HCT116 (cell line): Measurements from ENCODE around the gene ADAMTS6. TPM values are rescaled to one million over a fixed set of nuclear protein-coding genes. Genes with fewer than 3 reads are reported as not detected.

Source experiments
- ATAC-seq: fragments of 200-7000 bp; cut with Tn5 transposase; 2 replicates; pipeline ENCODE4 v1.9.1; 2020; ENCODE audit warnings: mild to moderate bottlenecking, moderate library complexity
- BruUV-seq: library from RNA; stranded (reverse); fragments of 400-500 nt; replicated peaks from 2 replicates; lab custom pipeline; 2021; lab: Mats Ljungman, UMichigan
- CTCF ChIA-PET: fragments of 300-600 bp; sonication (Branson Sonifier 250); formaldehyde crosslinking; loops from one replicate; lab custom pipeline; 2021; ENCODE audit warnings: antibody characterized with exemption; lab: Charles Lee
- POLR2A ChIA-PET: fragments of 300-600, 350-600 bp; sonication (Branson Sonifier 250); formaldehyde crosslinking; loops from one replicate; lab custom pipeline; 2021; ENCODE audit warnings: antibody characterized with exemption; lab: Charles Lee
- RAD21 ChIA-PET, 2 experiments: fragments of 300-600 bp; sonication (Branson Sonifier 250); formaldehyde crosslinking; loops; one replicate each; lab custom pipeline; 2023; ENCODE audit warnings: low total read pairs in 2 of 2; ENCODE audit not compliant: uncharacterized antibody in 2 of 2, unreplicated experiment in 2 of 2, low non-redundant PET in 1 of 2; lab: Charles Lee
- DNase-seq: peaks from one replicate; pipeline ENCODE4 v3.0.0-alpha.2; 2010; ENCODE audit warnings: low read depth, low spot score
- H2AFZ ChIP-seq: fragments of 200-600 bp; shearing (Covaris generic), sonication (generic); 2 replicates; pipeline ENCODE4 v1.6.1; 2017; ENCODE audit warnings: low read depth, mixed run types, mixed read lengths, antibody characterized with exemption, low read length; ENCODE audit not compliant: poor library complexity, severe bottlenecking
- H3K27ac ChIP-seq: 2 replicates; pipeline ENCODE4 v1.5.1; 2012; ENCODE audit warnings: low read depth, low read length
- H3K27me3 ChIP-seq: fragments of 200-600 bp; sonication (generic); 2 replicates; pipeline ENCODE4 v1.6.1; 2016; ENCODE audit warnings: mixed run types, low read length, mixed read lengths; ENCODE audit not compliant: insufficient read depth
- H3K36me3 ChIP-seq, 2 experiments: fragments of 200-500 bp in 1 of 2; fragments of 200-600 bp in 1 of 2; sonication (Bioruptor generic) in 1 of 2; sonication (generic) in 1 of 2; 2 replicates each; pipeline versions ENCODE4 v1.5.1 to v1.6.1; 2014 to 2016; ENCODE audit warnings: low read length in 2 of 2, inconsistent platforms in 1 of 2, mixed read lengths in 1 of 2, mixed run types in 1 of 2; ENCODE audit not compliant: insufficient read depth in 2 of 2, control insufficient read depth in 1 of 2
- H3K4me1 ChIP-seq, 2 experiments: fragments of 200-600 bp in 1 of 2; sonication (generic) in 1 of 2; 2 replicates each; pipeline versions ENCODE4 v1.5.1 to v1.6.1; 2012 to 2017; ENCODE audit warnings: low read length in 2 of 2, inconsistent platforms in 1 of 2, mild to moderate bottlenecking in 1 of 2, mixed read lengths in 1 of 2, mixed run types in 1 of 2, moderate library complexity in 1 of 2; ENCODE audit not compliant: insufficient read depth in 2 of 2, control insufficient read depth in 1 of 2
- H3K4me2 ChIP-seq: fragments of 200-600 bp; sonication (generic); 2 replicates; pipeline ENCODE4 v1.6.1; 2017; ENCODE audit warnings: mixed run types, low read length, mixed read lengths
- H3K4me3 ChIP-seq, 2 experiments: fragments of 200-600 bp in 1 of 2; sonication (generic) in 1 of 2; replicated peaks in 1 of 2; 2 replicates each; pipeline ENCODE4 v1.5.1; 2011 to 2016; ENCODE audit warnings: low read length in 2 of 2, control low read depth in 1 of 2, low read depth in 1 of 2, mild to moderate bottlenecking in 1 of 2, mixed read lengths in 1 of 2, mixed run types in 1 of 2
- H3K79me2 ChIP-seq: fragments of 200-600 bp; sonication (generic); 2 replicates; pipeline ENCODE4 v1.6.1; 2017; ENCODE audit warnings: mild to moderate bottlenecking, mixed run types, low read length, moderate library complexity, mixed read lengths; ENCODE audit not compliant: insufficient read depth
- H3K9ac ChIP-seq: fragments of 200-600 bp; sonication (generic); 2 replicates; pipeline ENCODE4 v1.6.1; 2016; ENCODE audit warnings: low read length, mixed read lengths
- H3K9me2 ChIP-seq: fragments of 200-600 bp; sonication (generic), shearing (Covaris generic); 2 replicates; pipeline ENCODE4 v1.6.1; 2017; ENCODE audit warnings: mixed run types, mild to moderate bottlenecking, moderate library complexity; ENCODE audit not compliant: insufficient read depth
- H3K9me3 ChIP-seq, 2 experiments: fragments of 200-500 bp in 1 of 2; fragments of 200-600 bp in 1 of 2; sonication (Bioruptor generic) in 1 of 2; sonication (generic) in 1 of 2; 2 replicates each; pipeline ENCODE4 v1.6.1; 2014 to 2017; ENCODE audit warnings: low read length in 2 of 2, mixed read lengths in 2 of 2, inconsistent platforms in 1 of 2, low read depth in 1 of 2, mild to moderate bottlenecking in 1 of 2, mixed run types in 1 of 2, moderate library complexity in 1 of 2; ENCODE audit not compliant: control insufficient read depth in 1 of 2, insufficient read depth in 1 of 2
- H4K20me1 ChIP-seq: fragments of 200-600 bp; sonication (generic), shearing (Covaris generic); 2 replicates; pipeline ENCODE4 v1.6.1; 2017; ENCODE audit warnings: mixed run types, mild to moderate bottlenecking, moderate library complexity; ENCODE audit not compliant: insufficient read depth
- CBX3 ChIP-seq: IDR thresholded peaks from 2 replicates; pipeline ENCODE4 v1.6.1; 2012; ENCODE audit warnings: low read depth
- CEBPB ChIP-seq: IDR thresholded peaks from 2 replicates; pipeline ENCODE4 v1.6.1; 2012; ENCODE audit warnings: low read depth
- EGR1 ChIP-seq: IDR thresholded peaks from 2 replicates; pipeline ENCODE4 v1.6.1; 2012; ENCODE audit warnings: low read depth
- ELF1 ChIP-seq: IDR thresholded peaks from 2 replicates; pipeline ENCODE4 v1.6.1; 2012; ENCODE audit warnings: low read depth, borderline replicate concordance
- EZH2phosphoT487 ChIP-seq: fragments of 200-600 bp; IDR thresholded peaks from 2 replicates; pipeline ENCODE4 v1.6.1; 2018; ENCODE audit warnings: antibody characterized with exemption, borderline replicate concordance
- FOSL1 ChIP-seq: IDR thresholded peaks from 2 replicates; pipeline ENCODE4 v1.6.1; 2012; ENCODE audit warnings: low read depth
- JUND ChIP-seq: IDR thresholded peaks from 2 replicates; pipeline ENCODE4 v1.6.1; 2012
- POLR2AphosphoS5 ChIP-seq: IDR thresholded peaks from 2 replicates; pipeline ENCODE4 v1.6.1; 2011; ENCODE audit warnings: mild to moderate bottlenecking, low read depth, low read length, moderate library complexity
- RAD21 ChIP-seq: IDR thresholded peaks from 2 replicates; pipeline ENCODE4 v1.6.1; 2012; ENCODE audit warnings: low read depth, mild to moderate bottlenecking
- SIN3A ChIP-seq: IDR thresholded peaks from 2 replicates; pipeline ENCODE4 v1.6.1; 2012; ENCODE audit warnings: low read depth
- SP1 ChIP-seq: IDR thresholded peaks from 2 replicates; pipeline ENCODE4 v1.6.1; 2012; ENCODE audit warnings: low read depth
- SRF ChIP-seq: IDR thresholded peaks from 2 replicates; pipeline ENCODE4 v1.6.1; 2012; ENCODE audit warnings: low read depth
- TCF7L2 ChIP-seq: IDR thresholded peaks from 2 replicates; pipeline ENCODE4 v1.7.0; 2011; ENCODE audit warnings: borderline replicate concordance, inconsistent platforms; ENCODE audit not compliant: insufficient read depth, insufficient read length; ENCODE audit errors: extremely low read depth
- ZFX ChIP-seq: fragments of 450-650 bp; IDR thresholded peaks from 2 replicates; pipeline ENCODE4 v1.6.1; 2017
- intact Hi-C: fragments of 100-400 bp; cut with micrococcal nuclease; formaldehyde crosslinking; loops from 2 replicates; pipeline ENCODE4 v1.10.0; 2022
- total RNA-seq: library from RNA; stranded (reverse); gene quantifications from one replicate; pipeline ENCODE4 v1.2.1, GENCODE V29; 2021; ENCODE audit not compliant: unreplicated experiment
- TF ChIP-seq, protein P1 (sequence below): IDR thresholded peaks from 2 replicates; pipeline ENCODE4 v1.6.1; 2012
- TF ChIP-seq, protein P2 (sequence below): IDR thresholded peaks from 2 replicates; pipeline ENCODE4 v1.6.1; 2012; ENCODE audit warnings: low read depth
- TF ChIP-seq, protein P3 (sequence below): IDR thresholded peaks from 2 replicates; pipeline ENCODE4 v1.6.1; 2012
- TF ChIP-seq, protein P4 (sequence below): IDR thresholded peaks from 2 replicates; pipeline ENCODE4 v1.6.1; 2011; ENCODE audit warnings: mild to moderate bottlenecking, low read length, moderate library complexity; ENCODE audit not compliant: insufficient replicate concordance; ENCODE audit errors: extremely low read depth
- TF ChIP-seq, protein P5 (sequence below), 3 experiments: fragments of 200-600 bp in 1 of 3; sonication (generic) in 1 of 3; IDR thresholded peaks in 2 of 3; conservative IDR thresholded peaks in 1 of 3; 2 replicates each; pipeline ENCODE4 v1.5.1; 2012 to 2017; ENCODE audit warnings: low read depth in 2 of 3, low read length in 2 of 3, antibody characterized with exemption in 1 of 3, borderline replicate concordance in 1 of 3, control low read depth in 1 of 3, mild to moderate bottlenecking in 1 of 3, mixed read lengths in 1 of 3, mixed run types in 1 of 3, moderate library complexity in 1 of 3; ENCODE audit not compliant: insufficient read depth in 1 of 3

Gene ADAMTS6
- total RNA-seq, 1 experiment from 2014 or later, result 0.93 TPM

DNA sequence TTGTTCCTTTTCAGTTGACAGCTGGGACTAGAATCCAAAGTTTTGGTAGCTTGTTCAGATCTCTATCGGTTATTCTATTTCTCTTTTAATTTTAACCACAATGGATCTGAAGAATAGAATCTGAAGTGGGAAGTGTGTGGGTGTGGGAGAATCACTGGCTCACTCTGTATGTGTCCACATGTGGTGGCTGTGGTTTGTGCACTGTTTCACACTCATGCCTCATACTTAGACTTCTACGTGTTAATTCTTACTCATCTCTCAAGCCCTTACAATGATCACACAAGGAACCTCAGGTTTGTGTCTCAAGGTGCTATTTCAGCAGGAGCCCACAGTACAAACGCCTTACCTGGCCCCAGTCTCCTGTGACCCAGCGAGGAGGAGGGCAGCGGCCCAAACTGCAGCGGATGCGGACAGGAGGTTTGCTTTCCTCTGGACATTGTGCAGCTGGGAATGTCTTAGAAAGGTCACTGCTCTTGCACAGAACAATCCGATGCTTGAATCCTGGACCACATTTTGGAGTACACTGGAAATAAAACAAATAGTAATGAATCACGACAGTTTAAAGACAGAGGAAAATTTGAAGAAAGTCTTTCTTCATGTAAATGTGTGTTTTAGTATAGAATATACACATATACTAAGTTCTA lies 309.1 kb downstream of the ADAMTS6 start:
- no peak overlapping the region for H3K27ac ChIP-seq
- no peaks in the 10 kb centered on the region for H3K9me2 ChIP-seq
- POLR2A ChIA-PET, result no interaction called here
- intact Hi-C loops, result no loop called here
- no peaks in the 10 kb centered on the region for H3K79me2 ChIP-seq
- no peaks in the 10 kb centered on the region for H3K27me3 ChIP-seq
- no peak overlapping the region for H3K4me2 ChIP-seq
- TF ChIP-seq RAD21 (no peak), FOSL1 (no peak), ZFX (no peak), CBX3 (no peak), JUND (no peak), POLR2AphosphoS5 (no peak), SP1 (no peak), CEBPB (no peak), ELF1 (no peak), TCF7L2 (no peak), SRF (no peak), SIN3A (no peak), EZH2phosphoT487 (no peak), EGR1 (no peak)
- TF ChIP-seq, protein P1, sequence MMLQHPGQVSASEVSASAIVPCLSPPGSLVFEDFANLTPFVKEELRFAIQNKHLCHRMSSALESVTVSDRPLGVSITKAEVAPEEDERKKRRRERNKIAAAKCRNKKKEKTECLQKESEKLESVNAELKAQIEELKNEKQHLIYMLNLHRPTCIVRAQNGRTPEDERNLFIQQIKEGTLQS, result no peak
- TF ChIP-seq, protein P2, sequence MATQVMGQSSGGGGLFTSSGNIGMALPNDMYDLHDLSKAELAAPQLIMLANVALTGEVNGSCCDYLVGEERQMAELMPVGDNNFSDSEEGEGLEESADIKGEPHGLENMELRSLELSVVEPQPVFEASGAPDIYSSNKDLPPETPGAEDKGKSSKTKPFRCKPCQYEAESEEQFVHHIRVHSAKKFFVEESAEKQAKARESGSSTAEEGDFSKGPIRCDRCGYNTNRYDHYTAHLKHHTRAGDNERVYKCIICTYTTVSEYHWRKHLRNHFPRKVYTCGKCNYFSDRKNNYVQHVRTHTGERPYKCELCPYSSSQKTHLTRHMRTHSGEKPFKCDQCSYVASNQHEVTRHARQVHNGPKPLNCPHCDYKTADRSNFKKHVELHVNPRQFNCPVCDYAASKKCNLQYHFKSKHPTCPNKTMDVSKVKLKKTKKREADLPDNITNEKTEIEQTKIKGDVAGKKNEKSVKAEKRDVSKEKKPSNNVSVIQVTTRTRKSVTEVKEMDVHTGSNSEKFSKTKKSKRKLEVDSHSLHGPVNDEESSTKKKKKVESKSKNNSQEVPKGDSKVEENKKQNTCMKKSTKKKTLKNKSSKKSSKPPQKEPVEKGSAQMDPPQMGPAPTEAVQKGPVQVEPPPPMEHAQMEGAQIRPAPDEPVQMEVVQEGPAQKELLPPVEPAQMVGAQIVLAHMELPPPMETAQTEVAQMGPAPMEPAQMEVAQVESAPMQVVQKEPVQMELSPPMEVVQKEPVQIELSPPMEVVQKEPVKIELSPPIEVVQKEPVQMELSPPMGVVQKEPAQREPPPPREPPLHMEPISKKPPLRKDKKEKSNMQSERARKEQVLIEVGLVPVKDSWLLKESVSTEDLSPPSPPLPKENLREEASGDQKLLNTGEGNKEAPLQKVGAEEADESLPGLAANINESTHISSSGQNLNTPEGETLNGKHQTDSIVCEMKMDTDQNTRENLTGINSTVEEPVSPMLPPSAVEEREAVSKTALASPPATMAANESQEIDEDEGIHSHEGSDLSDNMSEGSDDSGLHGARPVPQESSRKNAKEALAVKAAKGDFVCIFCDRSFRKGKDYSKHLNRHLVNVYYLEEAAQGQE, result no peak
- TF ChIP-seq, protein P3, sequence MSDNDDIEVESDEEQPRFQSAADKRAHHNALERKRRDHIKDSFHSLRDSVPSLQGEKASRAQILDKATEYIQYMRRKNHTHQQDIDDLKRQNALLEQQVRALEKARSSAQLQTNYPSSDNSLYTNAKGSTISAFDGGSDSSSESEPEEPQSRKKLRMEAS, result no peak
- TF ChIP-seq, protein P4, sequence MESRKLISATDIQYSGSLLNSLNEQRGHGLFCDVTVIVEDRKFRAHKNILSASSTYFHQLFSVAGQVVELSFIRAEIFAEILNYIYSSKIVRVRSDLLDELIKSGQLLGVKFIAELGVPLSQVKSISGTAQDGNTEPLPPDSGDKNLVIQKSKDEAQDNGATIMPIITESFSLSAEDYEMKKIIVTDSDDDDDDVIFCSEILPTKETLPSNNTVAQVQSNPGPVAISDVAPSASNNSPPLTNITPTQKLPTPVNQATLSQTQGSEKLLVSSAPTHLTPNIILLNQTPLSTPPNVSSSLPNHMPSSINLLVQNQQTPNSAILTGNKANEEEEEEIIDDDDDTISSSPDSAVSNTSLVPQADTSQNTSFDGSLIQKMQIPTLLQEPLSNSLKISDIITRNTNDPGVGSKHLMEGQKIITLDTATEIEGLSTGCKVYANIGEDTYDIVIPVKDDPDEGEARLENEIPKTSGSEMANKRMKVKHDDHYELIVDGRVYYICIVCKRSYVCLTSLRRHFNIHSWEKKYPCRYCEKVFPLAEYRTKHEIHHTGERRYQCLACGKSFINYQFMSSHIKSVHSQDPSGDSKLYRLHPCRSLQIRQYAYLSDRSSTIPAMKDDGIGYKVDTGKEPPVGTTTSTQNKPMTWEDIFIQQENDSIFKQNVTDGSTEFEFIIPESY, result no peak
- TF ChIP-seq, protein P5, sequence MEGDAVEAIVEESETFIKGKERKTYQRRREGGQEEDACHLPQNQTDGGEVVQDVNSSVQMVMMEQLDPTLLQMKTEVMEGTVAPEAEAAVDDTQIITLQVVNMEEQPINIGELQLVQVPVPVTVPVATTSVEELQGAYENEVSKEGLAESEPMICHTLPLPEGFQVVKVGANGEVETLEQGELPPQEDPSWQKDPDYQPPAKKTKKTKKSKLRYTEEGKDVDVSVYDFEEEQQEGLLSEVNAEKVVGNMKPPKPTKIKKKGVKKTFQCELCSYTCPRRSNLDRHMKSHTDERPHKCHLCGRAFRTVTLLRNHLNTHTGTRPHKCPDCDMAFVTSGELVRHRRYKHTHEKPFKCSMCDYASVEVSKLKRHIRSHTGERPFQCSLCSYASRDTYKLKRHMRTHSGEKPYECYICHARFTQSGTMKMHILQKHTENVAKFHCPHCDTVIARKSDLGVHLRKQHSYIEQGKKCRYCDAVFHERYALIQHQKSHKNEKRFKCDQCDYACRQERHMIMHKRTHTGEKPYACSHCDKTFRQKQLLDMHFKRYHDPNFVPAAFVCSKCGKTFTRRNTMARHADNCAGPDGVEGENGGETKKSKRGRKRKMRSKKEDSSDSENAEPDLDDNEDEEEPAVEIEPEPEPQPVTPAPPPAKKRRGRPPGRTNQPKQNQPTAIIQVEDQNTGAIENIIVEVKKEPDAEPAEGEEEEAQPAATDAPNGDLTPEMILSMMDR (IDR thresholded peaks at IDR 0.05 in 2 of 3, conservative IDR thresholded peaks at IDR 0.05 in 1 of 3; ENCODE audit: borderline replicate concordance in 1 of 3, insufficient read depth in 1 of 3, low read depth in 2 of 3, low read length in 2 of 3), result no peak
- TF ChIP-seq, all 23 proteins: peak for 0
- H3K36me3 ChIP-seq, result no peaks in the 10 kb centered on the region
- CTCF ChIA-PET, result no interaction called here
- no peak for ATAC-seq
- H3K4me3 ChIP-seq, result no peak overlapping the region
- no peak for DNase-seq
- BruUV-seq, result no TSS peak
- RAD21 ChIA-PET, result no interaction called here
- H4K20me1 ChIP-seq, result no peaks in the 10 kb centered on the region
- no peaks in the 10 kb centered on the region for H3K9me3 ChIP-seq
- H3K9ac ChIP-seq, result no peak overlapping the region
- no peaks in the 10 kb centered on the region for H3K4me1 ChIP-seq
- H2AFZ ChIP-seq, result no peak overlapping the region
